Measurements from ENCODE around the gene TMEM202.

The TMEM202 gene

GRCh38 chr15:72397796-72398588 lies at the start of gene TMEM202:
TMEM202 (plus strand) TSS chr15:72398305; CDS start chr15:72398327, 22 bp downstream.
- H3K27me3 ChIP-seq (ENCODE audit: control insufficient read depth in 1 of 2, insufficient read depth in 2 of 2, low read length in 2 of 2): no peaks in the 10 kb centered on the region
- no peak within 1 kb of the TSS for H3K4me3 ChIP-seq (ENCODE audit: low read depth in 1 of 2, low read length in 2 of 2)
- H3K9me3 ChIP-seq (ENCODE audit: low read length): no peaks in the 10 kb centered on the region
- H3K9ac ChIP-seq (ENCODE audit: low read length): no peak within 1 kb of the TSS
- H3K27ac ChIP-seq (ENCODE audit: low read depth, low read length): no peak within 1 kb of the TSS
- no peaks in the 10 kb centered on the region for H3K36me3 ChIP-seq (ENCODE audit: insufficient read depth, low read length)
- no peaks in the 10 kb centered on the region for H3K4me1 ChIP-seq (ENCODE audit: insufficient read depth, low read length)

- no peaks in the 10 kb centered on the region for H3K9me3 ChIP-seq (ENCODE audit: low read length)
- no peaks in the 10 kb centered on the region for H3K4me1 ChIP-seq (ENCODE audit: insufficient read depth, low read length)
Measured at GRCh38 chr15:72353266-72353665, 44.8 kb upstream of the TMEM202 start.

GRCh38 chr15:72354496-72354895 lies 43.6 kb upstream of the TMEM202 start:
- peaks cover 68% of the 10 kb centered on the region for H3K36me3 ChIP-seq (ENCODE audit: insufficient read depth, low read length)
- H3K9ac ChIP-seq (ENCODE audit: low read length): no peak overlapping the region
- H3K27ac ChIP-seq (ENCODE audit: low read depth, low read length): no peak overlapping the region
- H3K27me3 ChIP-seq (ENCODE audit: control insufficient read depth in 1 of 2, insufficient read depth in 2 of 2, low read length in 2 of 2): no peaks in the 10 kb centered on the region
- H3K4me1 ChIP-seq (ENCODE audit: insufficient read depth, low read length): no peaks in the 10 kb centered on the region
- H3K9me3 ChIP-seq (ENCODE audit: low read length): no peaks in the 10 kb centered on the region
- H3K4me3 ChIP-seq (ENCODE audit: low read depth in 1 of 2, low read length in 2 of 2): no peak overlapping the region

More at GRCh38 chr15:72353266-72353665, 44.8 kb upstream of the TMEM202 start:
- Histone ChIP-seq H3K27me3 (ENCODE audit: control insufficient read depth in 1 of 2, insufficient read depth in 2 of 2, low read length in 2 of 2) (no peaks in the 10 kb centered on the region), H3K4me3 (ENCODE audit: low read depth in 1 of 2, low read length in 2 of 2) (no peak overlapping the region), H3K36me3 (ENCODE audit: insufficient read depth, low read length) (peaks cover 80% of the 10 kb centered on the region), H3K27ac (ENCODE audit: low read depth, low read length) (no peak overlapping the region), H3K9ac (ENCODE audit: low read length) (no peak overlapping the region)

- no peak overlapping the region for H3K4me3 ChIP-seq (ENCODE audit: low read depth in 1 of 2, low read length in 2 of 2)
- no peaks in the 10 kb centered on the region for H3K4me1 ChIP-seq (ENCODE audit: insufficient read depth, low read length)
- H3K27me3 ChIP-seq (ENCODE audit: control insufficient read depth in 1 of 2, insufficient read depth in 2 of 2, low read length in 2 of 2): no peaks in the 10 kb centered on the region
- H3K9ac ChIP-seq (ENCODE audit: low read length): no peak overlapping the region
- H3K27ac ChIP-seq (ENCODE audit: low read depth, low read length): no peak overlapping the region
- H3K36me3 ChIP-seq (ENCODE audit: insufficient read depth, low read length): peaks cover 38% of the 10 kb centered on the region
- H3K9me3 ChIP-seq (ENCODE audit: low read length): no peaks in the 10 kb centered on the region
Measured at GRCh38 chr15:72358121-72358520, 40.0 kb upstream of the TMEM202 start.

- Histone ChIP-seq H3K4me1 (ENCODE audit: insufficient read depth, low read length) (no peaks in the 10 kb centered on the region), H3K27me3 (ENCODE audit: control insufficient read depth in 1 of 2, insufficient read depth in 2 of 2, low read length in 2 of 2) (no peaks in the 10 kb centered on the region), H3K27ac (ENCODE audit: low read depth, low read length) (no peak overlapping the region), H3K9ac (ENCODE audit: low read length) (no peak overlapping the region), H3K4me3 (ENCODE audit: low read depth in 1 of 2, low read length in 2 of 2) (no peak overlapping the region), H3K36me3 (ENCODE audit: insufficient read depth, low read length) (peaks cover 32% of the 10 kb centered on the region), H3K9me3 (ENCODE audit: low read length) (no peaks in the 10 kb centered on the region)
Measured at GRCh38 chr15:72358650-72359171, 39.4 kb upstream of the TMEM202 start.

- no peak overlapping the region for H3K4me3 ChIP-seq (ENCODE audit: low read depth in 1 of 2, low read length in 2 of 2)
- H3K4me1 ChIP-seq (ENCODE audit: insufficient read depth, low read length): no peaks in the 10 kb centered on the region
- H3K9ac ChIP-seq (ENCODE audit: low read length): no peak overlapping the region
- H3K27me3 ChIP-seq (ENCODE audit: control insufficient read depth in 1 of 2, insufficient read depth in 2 of 2, low read length in 2 of 2): no peaks in the 10 kb centered on the region
- peaks cover 10% of the 10 kb centered on the region for H3K36me3 ChIP-seq (ENCODE audit: insufficient read depth, low read length)
- H3K27ac ChIP-seq (ENCODE audit: low read depth, low read length): no peak overlapping the region
- no peaks in the 10 kb centered on the region for H3K9me3 ChIP-seq (ENCODE audit: low read length)
Measured at GRCh38 chr15:72361176-72361575, 36.9 kb upstream of the TMEM202 start.

GRCh38 chr15:72365844-72366243 lies 32.3 kb upstream of the TMEM202 start:
- peaks cover 19% of the 10 kb centered on the region for H3K36me3 ChIP-seq (ENCODE audit: insufficient read depth, low read length)
- no peak overlapping the region for H3K4me3 ChIP-seq (ENCODE audit: low read depth in 1 of 2, low read length in 2 of 2)
- no peak overlapping the region for H3K27ac ChIP-seq (ENCODE audit: low read depth, low read length)
- no peak overlapping the region for H3K9ac ChIP-seq (ENCODE audit: low read length)
- peaks cover 5% of the 10 kb centered on the region for H3K4me1 ChIP-seq (ENCODE audit: insufficient read depth, low read length)
- no peaks in the 10 kb centered on the region for H3K9me3 ChIP-seq (ENCODE audit: low read length)
- H3K27me3 ChIP-seq (ENCODE audit: control insufficient read depth in 1 of 2, insufficient read depth in 2 of 2, low read length in 2 of 2): no peaks in the 10 kb centered on the region

GRCh38 chr15:72368325-72368724 lies 29.8 kb upstream of the TMEM202 start:
- Histone ChIP-seq H3K9me3 (ENCODE audit: low read length) (no peaks in the 10 kb centered on the region), H3K9ac (ENCODE audit: low read length) (no peak overlapping the region), H3K27me3 (ENCODE audit: control insufficient read depth in 1 of 2, insufficient read depth in 2 of 2, low read length in 2 of 2) (no peaks in the 10 kb centered on the region), H3K4me1 (ENCODE audit: insufficient read depth, low read length) (peaks cover 12% of the 10 kb centered on the region), H3K4me3 (ENCODE audit: low read depth in 1 of 2, low read length in 2 of 2) (no peak overlapping the region), H3K27ac (ENCODE audit: low read depth, low read length) (no peak overlapping the region), H3K36me3 (ENCODE audit: insufficient read depth, low read length) (peaks cover 19% of the 10 kb centered on the region)

GRCh38 chr15:72368899-72369298 lies 29.2 kb upstream of the TMEM202 start:
- Histone ChIP-seq H3K36me3 (ENCODE audit: insufficient read depth, low read length) (peaks cover 19% of the 10 kb centered on the region), H3K27me3 (ENCODE audit: control insufficient read depth in 1 of 2, insufficient read depth in 2 of 2, low read length in 2 of 2) (no peaks in the 10 kb centered on the region), H3K4me3 (ENCODE audit: low read depth in 1 of 2, low read length in 2 of 2) (no peak overlapping the region), H3K9me3 (ENCODE audit: low read length) (no peaks in the 10 kb centered on the region), H3K4me1 (ENCODE audit: insufficient read depth, low read length) (peaks cover 14% of the 10 kb centered on the region), H3K27ac (ENCODE audit: low read depth, low read length) (no peak overlapping the region), H3K9ac (ENCODE audit: low read length) (no peak overlapping the region)

- H3K4me1 ChIP-seq (ENCODE audit: insufficient read depth, low read length): peaks cover 25% of the 10 kb centered on the region
- H3K4me3 ChIP-seq (ENCODE audit: low read depth in 1 of 2, low read length in 2 of 2): no peak overlapping the region
- no peak overlapping the region for H3K27ac ChIP-seq (ENCODE audit: low read depth, low read length)
Measured at GRCh38 chr15:72369964-72370363, 28.1 kb upstream of the TMEM202 start.

GRCh38 chr15:72372361-72372760 lies 25.7 kb upstream of the TMEM202 start:
- no peak overlapping the region for H3K27ac ChIP-seq (ENCODE audit: low read depth, low read length)
- peaks cover 35% of the 10 kb centered on the region for H3K4me1 ChIP-seq (ENCODE audit: insufficient read depth, low read length)
- no peak overlapping the region for H3K4me3 ChIP-seq (ENCODE audit: low read depth in 1 of 2, low read length in 2 of 2)
- H3K27me3 ChIP-seq (ENCODE audit: control insufficient read depth in 1 of 2, insufficient read depth in 2 of 2, low read length in 2 of 2): no peaks in the 10 kb centered on the region
- no peaks in the 10 kb centered on the region for H3K9me3 ChIP-seq (ENCODE audit: low read length)
- peaks cover 19% of the 10 kb centered on the region for H3K36me3 ChIP-seq (ENCODE audit: insufficient read depth, low read length)
- H3K9ac ChIP-seq (ENCODE audit: low read length): no peak overlapping the region

More at GRCh38 chr15:72369964-72370363, 28.1 kb upstream of the TMEM202 start:
- H3K36me3 ChIP-seq (ENCODE audit: insufficient read depth, low read length): peaks cover 19% of the 10 kb centered on the region
- no peaks in the 10 kb centered on the region for H3K27me3 ChIP-seq (ENCODE audit: control insufficient read depth in 1 of 2, insufficient read depth in 2 of 2, low read length in 2 of 2)
- H3K9me3 ChIP-seq (ENCODE audit: low read length): no peaks in the 10 kb centered on the region
- H3K9ac ChIP-seq (ENCODE audit: low read length): no peak overlapping the region

GRCh38 chr15:72375501-72375845 lies 22.6 kb upstream of the TMEM202 start:
- Histone ChIP-seq H3K4me1 (ENCODE audit: insufficient read depth, low read length) (peaks cover 30% of the 10 kb centered on the region), H3K27me3 (ENCODE audit: control insufficient read depth in 1 of 2, insufficient read depth in 2 of 2, low read length in 2 of 2) (no peaks in the 10 kb centered on the region)

More at GRCh38 chr15:72375501-72375845, 22.6 kb upstream of the TMEM202 start:
- Histone ChIP-seq H3K9ac (ENCODE audit: low read length) (peak overlapping the region; percentile 85), H3K36me3 (ENCODE audit: insufficient read depth, low read length) (no peaks in the 10 kb centered on the region), H3K27ac (ENCODE audit: low read depth, low read length) (peak overlapping the region; percentile 87), H3K4me3 (ENCODE audit: low read depth in 1 of 2, low read length in 2 of 2) (peak overlapping the region; percentile 71 to 89), H3K9me3 (ENCODE audit: low read length) (no peaks in the 10 kb centered on the region)

Data from muscle layer of colon (tissue), 2 donors.